Measurements from ENCODE around the gene SENP7. TPM values are rescaled to one million over a fixed set of nuclear protein-coding genes. Genes with fewer than 3 reads are reported as not detected.

Gene SENP7
- total RNA-seq, 1 experiment from 2014 or later = 12.0 TPM

- Mint-ChIP-seq H3K27me3 (ENCODE audit: unreplicated experiment) (peaks cover 9% of the 10 kb centered on the region), H3K27ac (ENCODE audit: unreplicated experiment) (no peak overlapping the region), H3K9me3 (ENCODE audit: low read depth, unreplicated experiment) (peaks cover 3% of the 10 kb centered on the region), H3K4me1 (ENCODE audit: low read depth, unreplicated experiment) (no peaks in the 10 kb centered on the region), H3K36me3 (ENCODE audit: insufficient read depth, unreplicated experiment) (no peaks in the 10 kb centered on the region), H3K4me3 (ENCODE audit: low read depth, unreplicated experiment) (no peak overlapping the region)
- DNase-seq = no peak
- CTCF ChIA-PET = no interaction called here
- no TSS peak for BruUV-seq (replicated peaks)
- intact Hi-C loops (cut with micrococcal nuclease; ENCODE audit: unreplicated experiment) = no loop called here
- no peak for TF ChIP-seq CTCF (IDR thresholded peaks at IDR 0.05; ENCODE audit: unreplicated experiment)
These were observed 14.4 kb upstream of the SENP7 start for GRCh38 chr3:101527441-101527840.

- H3K27ac Mint-ChIP-seq (ENCODE audit: unreplicated experiment) = no peak overlapping the region
- no peaks in the 10 kb centered on the region for H3K9me3 Mint-ChIP-seq (ENCODE audit: low read depth, unreplicated experiment)
- intact Hi-C loops (cut with micrococcal nuclease; ENCODE audit: unreplicated experiment) = no loop called here
- H3K4me3 Mint-ChIP-seq (ENCODE audit: low read depth, unreplicated experiment) = no peak overlapping the region
- CTCF ChIA-PET = no interaction called here
- BruUV-seq (replicated peaks) = no TSS peak
- DNase-seq = no peak
- peaks cover 29% of the 10 kb centered on the region for H3K4me1 Mint-ChIP-seq (ENCODE audit: low read depth, unreplicated experiment)
- TF ChIP-seq CTCF (IDR thresholded peaks at IDR 0.05; ENCODE audit: unreplicated experiment) = no peak
- no peaks in the 10 kb centered on the region for H3K27me3 Mint-ChIP-seq (ENCODE audit: unreplicated experiment)
- H3K36me3 Mint-ChIP-seq (ENCODE audit: insufficient read depth, unreplicated experiment) = no peaks in the 10 kb centered on the region
These were observed 8.2 kb upstream of the SENP7 start for GRCh38 chr3:101521211-101521701.

DNA sequence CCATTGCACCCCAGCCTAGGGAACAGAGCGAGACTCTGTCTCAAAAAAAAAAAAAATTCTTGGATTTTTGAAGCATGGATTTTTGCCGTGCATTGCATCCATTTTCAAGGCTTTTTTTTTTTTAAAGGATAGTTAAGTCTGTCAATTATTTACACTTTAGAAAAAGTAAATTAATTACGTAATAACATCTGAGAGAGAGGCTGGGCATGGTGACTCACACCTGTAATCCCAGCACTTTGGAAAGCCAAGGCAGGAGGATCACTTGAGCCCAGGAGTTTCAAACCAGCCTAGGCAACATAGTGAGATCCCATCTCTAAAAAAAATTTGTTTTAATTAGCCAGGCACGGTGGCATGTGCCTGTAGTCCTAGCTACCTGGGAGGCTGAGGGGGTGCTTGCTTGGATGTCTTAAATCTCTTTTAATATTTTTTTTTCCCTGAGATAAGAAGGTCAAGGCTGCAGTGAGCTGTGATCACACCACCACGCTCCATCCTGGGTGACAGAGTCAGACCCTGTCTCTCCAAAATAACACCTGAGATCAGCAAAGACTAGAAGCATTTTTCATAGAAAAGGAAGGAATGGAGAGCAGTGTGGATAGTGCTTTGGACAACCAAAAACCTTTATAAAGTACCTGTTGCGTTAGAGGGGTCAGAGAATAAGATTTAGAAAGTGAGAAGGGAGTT, 6.8 kb upstream of the SENP7 start:
- Mint-ChIP-seq H3K4me1 (ENCODE audit: low read depth, unreplicated experiment) (peaks cover 29% of the 10 kb centered on the region), H3K27ac (ENCODE audit: unreplicated experiment) (no peak overlapping the region), H3K4me3 (ENCODE audit: low read depth, unreplicated experiment) (no peak overlapping the region), H3K9me3 (ENCODE audit: low read depth, unreplicated experiment) (no peaks in the 10 kb centered on the region), H3K27me3 (ENCODE audit: unreplicated experiment) (no peaks in the 10 kb centered on the region), H3K36me3 (ENCODE audit: insufficient read depth, unreplicated experiment) (no peaks in the 10 kb centered on the region)
- peak; percentile 34 for DNase-seq
- no peak for TF ChIP-seq CTCF (IDR thresholded peaks at IDR 0.05; ENCODE audit: unreplicated experiment)
- CTCF ChIA-PET = interaction anchor here (0.6 kb wide), 1 partner anchor 93 kb away, joined by 3 read pairs; no protein-coding TSS in a partner anchor
- intact Hi-C loops (cut with micrococcal nuclease; ENCODE audit: unreplicated experiment) = no loop called here
- BruUV-seq (replicated peaks) = no TSS peak

- Mint-ChIP-seq H3K4me3 (ENCODE audit: low read depth, unreplicated experiment) (no peak overlapping the region), H3K9me3 (ENCODE audit: low read depth, unreplicated experiment) (no peaks in the 10 kb centered on the region), H3K27ac (ENCODE audit: unreplicated experiment) (peak overlapping the region; percentile 71), H3K27me3 (ENCODE audit: unreplicated experiment) (no peaks in the 10 kb centered on the region), H3K4me1 (ENCODE audit: low read depth, unreplicated experiment) (peaks cover 29% of the 10 kb centered on the region), H3K36me3 (ENCODE audit: insufficient read depth, unreplicated experiment) (peaks cover 3% of the 10 kb centered on the region)
- no peak for TF ChIP-seq CTCF (IDR thresholded peaks at IDR 0.05; ENCODE audit: unreplicated experiment)
- intact Hi-C loops (cut with micrococcal nuclease; ENCODE audit: unreplicated experiment) = no loop called here
- CTCF ChIA-PET = interaction anchor here (0.6 to 1.2 kb wide), 2 partner anchors 55 to 298 kb away, joined by 3 to 4 read pairs; partner anchors contain the start of gene PCNP
- DNase-seq = no peak
- no TSS peak for BruUV-seq (replicated peaks)
These were observed 5.4 kb upstream of the SENP7 start for GRCh38 chr3:101518421-101518871.

All from Calu3 (cell line).